ENCODE data around the gene CREB5. TPM values are rescaled to one million over a fixed set of nuclear protein-coding genes. Genes with fewer than 3 reads are reported as not detected.
A peak's percentile ranks its signal among the peaks of the same experiment; 100 is the strongest.

The CREB5 gene
- total and polyA plus RNA-seq, 7 donors: 0.80 to 42.1 (median 4.6) TPM

DNA sequence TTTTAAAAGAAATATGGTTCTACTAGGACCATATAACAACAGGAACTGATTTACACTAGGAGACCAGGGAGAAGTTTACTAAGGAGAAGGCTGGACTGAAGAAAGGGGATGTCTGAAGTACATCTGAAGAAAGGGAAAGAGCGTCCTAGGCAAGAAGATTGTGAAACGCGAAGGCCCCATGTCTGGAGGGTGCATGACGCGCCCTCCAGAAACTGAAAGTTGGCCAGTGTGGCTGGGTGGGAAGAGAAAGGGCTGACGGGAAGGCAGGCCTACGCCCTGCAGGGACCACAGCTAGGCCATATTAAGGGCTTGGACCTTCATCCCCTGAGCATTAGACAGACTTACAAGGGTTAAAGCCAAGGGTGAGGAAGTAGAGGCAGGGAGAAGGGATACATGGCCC lies 387.8 kb downstream of the CREB5 start:
- WGBS, 2 donors: 57 to 76% methylated on average over 7 of the region's 7 CpGs
- DNase-seq: peak; percentile 70
- Histone ChIP-seq H3K36me3 (peaks cover 0 to 4% (median 0%) of the 10 kb centered on the region in 4 donors), H3K9me3 (no peaks in the 10 kb centered on the region), H3K4me3 (no peak overlapping the region), H3K27ac (no peak overlapping the region), H3K27me3 (no peaks in the 10 kb centered on the region), H3K4me1 (no peaks in the 10 kb centered on the region)
- no peak for TF ChIP-seq EP300 (IDR thresholded peaks at IDR 0.05)
- no peak for TF ChIP-seq POLR2AphosphoS5 (IDR thresholded peaks at IDR 0.05)
- TF ChIP-seq, protein P1, sequence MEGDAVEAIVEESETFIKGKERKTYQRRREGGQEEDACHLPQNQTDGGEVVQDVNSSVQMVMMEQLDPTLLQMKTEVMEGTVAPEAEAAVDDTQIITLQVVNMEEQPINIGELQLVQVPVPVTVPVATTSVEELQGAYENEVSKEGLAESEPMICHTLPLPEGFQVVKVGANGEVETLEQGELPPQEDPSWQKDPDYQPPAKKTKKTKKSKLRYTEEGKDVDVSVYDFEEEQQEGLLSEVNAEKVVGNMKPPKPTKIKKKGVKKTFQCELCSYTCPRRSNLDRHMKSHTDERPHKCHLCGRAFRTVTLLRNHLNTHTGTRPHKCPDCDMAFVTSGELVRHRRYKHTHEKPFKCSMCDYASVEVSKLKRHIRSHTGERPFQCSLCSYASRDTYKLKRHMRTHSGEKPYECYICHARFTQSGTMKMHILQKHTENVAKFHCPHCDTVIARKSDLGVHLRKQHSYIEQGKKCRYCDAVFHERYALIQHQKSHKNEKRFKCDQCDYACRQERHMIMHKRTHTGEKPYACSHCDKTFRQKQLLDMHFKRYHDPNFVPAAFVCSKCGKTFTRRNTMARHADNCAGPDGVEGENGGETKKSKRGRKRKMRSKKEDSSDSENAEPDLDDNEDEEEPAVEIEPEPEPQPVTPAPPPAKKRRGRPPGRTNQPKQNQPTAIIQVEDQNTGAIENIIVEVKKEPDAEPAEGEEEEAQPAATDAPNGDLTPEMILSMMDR (IDR thresholded peaks at IDR 0.05): no peak
- no peak for TF ChIP-seq POLR2A (IDR thresholded peaks at IDR 0.05)
- intact Hi-C loops (cut with DNase I): no loop called here

DNA sequence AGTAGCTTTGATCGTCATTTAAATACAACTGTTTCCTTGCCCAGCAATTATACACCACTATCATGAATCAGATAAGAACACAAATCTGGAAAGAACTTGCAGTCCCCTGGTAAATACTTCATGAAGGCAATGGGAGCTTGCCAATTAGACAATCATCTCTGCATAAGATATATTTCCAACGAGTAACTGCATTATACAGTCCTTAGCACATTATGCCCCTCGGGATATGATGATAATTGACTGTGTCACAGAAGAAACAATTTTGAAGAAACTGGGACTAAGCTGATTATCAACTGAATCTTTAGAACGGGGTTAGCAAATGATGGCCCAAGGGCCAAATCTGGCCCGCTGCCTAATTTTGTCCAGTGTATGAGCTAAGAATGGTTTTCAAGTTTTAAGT lies 390.1 kb downstream of the CREB5 start:
- intact Hi-C loops (cut with DNase I): no loop called here
- TF ChIP-seq, protein P1 (IDR thresholded peaks at IDR 0.05): no peak
- no peak for TF ChIP-seq POLR2AphosphoS5 (IDR thresholded peaks at IDR 0.05)
- no peak for TF ChIP-seq POLR2A (IDR thresholded peaks at IDR 0.05)
- no peak for TF ChIP-seq EP300 (IDR thresholded peaks at IDR 0.05)
- H3K36me3 ChIP-seq: peaks cover 0 to 4% (median 0%) of the 10 kb centered on the region in 4 donors
- no peaks in the 10 kb centered on the region for H3K27me3 ChIP-seq
- no peaks in the 10 kb centered on the region for H3K4me1 ChIP-seq
- H3K27ac ChIP-seq: no peak overlapping the region
- no peak overlapping the region for H3K4me3 ChIP-seq
- DNase-seq: no peak
- 78 to 91% methylated on average over 5 of the region's 5 CpGs for WGBS, 2 donors
- H3K9me3 ChIP-seq: no peaks in the 10 kb centered on the region

DNA sequence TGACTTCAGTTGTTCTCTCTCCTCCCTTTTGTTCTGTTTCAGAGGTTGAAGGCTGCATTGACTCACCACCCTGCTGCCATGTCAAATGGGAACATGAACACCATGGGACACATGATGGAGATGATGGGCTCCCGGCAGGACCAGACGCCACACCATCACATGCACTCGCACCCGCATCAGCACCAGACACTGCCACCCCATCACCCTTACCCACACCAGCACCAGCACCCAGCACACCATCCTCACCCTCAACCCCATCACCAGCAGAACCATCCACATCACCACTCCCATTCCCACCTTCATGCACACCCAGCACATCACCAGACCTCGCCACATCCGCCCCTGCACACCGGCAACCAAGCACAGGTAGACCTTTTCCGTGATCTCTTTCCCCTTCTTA lies 391.8 kb downstream of the CREB5 start:
- no peak overlapping the region for H3K27ac ChIP-seq
- H3K4me3 ChIP-seq: no peak overlapping the region
- 96 to 98% methylated on average over 8 of the region's 8 CpGs for WGBS, 2 donors
- DNase-seq: no peak
- peaks cover 0 to 6% (median 0%) of the 10 kb centered on the region in 4 donors for H3K36me3 ChIP-seq
- intact Hi-C loops (cut with DNase I): no loop called here
- H3K9me3 ChIP-seq: no peaks in the 10 kb centered on the region
- no peaks in the 10 kb centered on the region for H3K27me3 ChIP-seq
- TF ChIP-seq POLR2AphosphoS5 (IDR thresholded peaks at IDR 0.05) (no peak), POLR2A (IDR thresholded peaks at IDR 0.05) (no peak), EP300 (IDR thresholded peaks at IDR 0.05) (no peak)
- TF ChIP-seq, protein P1 (IDR thresholded peaks at IDR 0.05): no peak
- H3K4me1 ChIP-seq: no peaks in the 10 kb centered on the region

DNA sequence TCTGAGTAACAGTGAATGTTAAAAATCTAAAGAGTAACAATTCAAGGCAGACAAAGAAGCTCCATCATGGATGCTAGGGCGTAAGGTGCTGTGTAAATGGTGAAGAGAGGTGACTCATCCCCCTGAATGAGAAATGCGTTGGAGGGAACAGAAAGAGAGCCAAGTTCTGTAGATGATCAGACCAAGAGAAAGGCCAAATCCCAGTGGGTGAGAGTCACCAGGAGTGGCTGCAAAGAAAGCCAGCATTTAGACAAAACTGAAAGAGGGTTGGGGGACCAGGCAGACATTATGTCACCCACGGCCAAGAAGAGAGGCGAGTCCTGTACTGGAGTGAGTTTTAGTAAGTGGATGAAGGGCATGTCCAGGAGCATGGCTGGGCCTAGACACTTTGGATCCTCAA lies 392.7 kb downstream of the CREB5 start:
- TF ChIP-seq EP300 (IDR thresholded peaks at IDR 0.05) (no peak), POLR2A (IDR thresholded peaks at IDR 0.05) (no peak), POLR2AphosphoS5 (IDR thresholded peaks at IDR 0.05) (no peak)
- TF ChIP-seq, protein P1 (IDR thresholded peaks at IDR 0.05): no peak
- H3K4me1 ChIP-seq: no peaks in the 10 kb centered on the region
- no peak overlapping the region for H3K27ac ChIP-seq
- H3K9me3 ChIP-seq: no peaks in the 10 kb centered on the region
- 89 to 90% methylated on average over 4 of the region's 4 CpGs for WGBS, 2 donors
- H3K36me3 ChIP-seq: peaks cover 0 to 8% (median 0%) of the 10 kb centered on the region in 4 donors
- DNase-seq: no peak
- H3K4me3 ChIP-seq: no peak overlapping the region
- intact Hi-C loops (cut with DNase I): no loop called here
- H3K27me3 ChIP-seq: no peaks in the 10 kb centered on the region

DNA sequence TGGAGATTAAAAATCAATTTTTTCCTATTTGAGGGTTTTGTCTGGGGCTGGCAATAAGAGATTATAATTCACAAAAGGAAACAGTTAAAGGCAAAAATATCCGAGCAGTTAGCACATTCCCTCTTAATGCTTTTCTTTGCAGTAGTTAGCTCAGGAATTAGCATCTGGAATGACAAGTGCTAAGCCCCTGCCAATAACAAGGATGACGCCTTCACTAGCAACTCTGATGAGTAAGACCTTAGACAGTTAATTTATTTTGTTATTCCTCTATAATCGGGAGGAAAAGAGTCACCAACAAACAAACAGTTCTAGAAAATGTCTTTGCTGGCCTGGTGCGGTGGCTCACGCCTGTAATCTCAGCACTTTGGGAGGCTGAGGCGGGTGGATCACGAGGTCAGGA lies 394.5 kb downstream of the CREB5 start:
- no peak for DNase-seq
- intact Hi-C loops (cut with DNase I): no loop called here
- Histone ChIP-seq H3K36me3 (peaks cover 0 to 8% (median 0%) of the 10 kb centered on the region in 4 donors), H3K27me3 (no peaks in the 10 kb centered on the region), H3K4me3 (no peak overlapping the region), H3K9me3 (no peaks in the 10 kb centered on the region), H3K27ac (no peak overlapping the region), H3K4me1 (peaks cover 0 to 2% (median under 1%) of the 10 kb centered on the region in 4 donors)
- TF ChIP-seq, protein P1 (IDR thresholded peaks at IDR 0.05): no peak
- WGBS, 2 donors: 85 to 91% methylated on average over 7 of the region's 7 CpGs
